Glutamatergic neuron (in vitro differentiated cells): ENCODE measurements around the gene MYBPHL. TPM values are rescaled to one million over a fixed set of nuclear protein-coding genes. Genes with fewer than 3 reads are reported as not detected.
A peak's percentile ranks its signal among the peaks of the same experiment; 100 is the strongest.

ENCODE experiments used
- DNase-seq: peaks from one replicate; pipeline ENCODE4 v3.0.0; 2022
- H3K27ac Mint-ChIP-seq: one replicate; pipeline ENCODE4 v1.8.0; 2020; ENCODE audit warnings: mild to moderate bottlenecking, mixed read lengths, inconsistent platforms; ENCODE audit not compliant: unreplicated experiment
- H3K27me3 Mint-ChIP-seq: one replicate; pipeline ENCODE4 v1.8.0; 2020; ENCODE audit warnings: mild to moderate bottlenecking, moderate library complexity, mixed read lengths, inconsistent platforms; ENCODE audit not compliant: unreplicated experiment
- H3K36me3 Mint-ChIP-seq: one replicate; pipeline ENCODE4 v1.8.0; 2020; ENCODE audit warnings: mild to moderate bottlenecking, mixed read lengths, inconsistent platforms; ENCODE audit not compliant: unreplicated experiment
- H3K4me1 Mint-ChIP-seq: one replicate; pipeline ENCODE4 v1.8.0; 2020; ENCODE audit warnings: mild to moderate bottlenecking, low read depth, mixed read lengths, inconsistent platforms; ENCODE audit not compliant: unreplicated experiment
- H3K4me3 Mint-ChIP-seq: one replicate; pipeline ENCODE4 v1.8.0; 2020; ENCODE audit warnings: mild to moderate bottlenecking, mixed read lengths, inconsistent platforms; ENCODE audit not compliant: unreplicated experiment
- H3K9me3 Mint-ChIP-seq: one replicate; pipeline ENCODE4 v1.8.0; 2020; ENCODE audit warnings: mild to moderate bottlenecking, moderate library complexity, mixed read lengths, inconsistent platforms; ENCODE audit not compliant: unreplicated experiment
- total RNA-seq: library from RNA; stranded (reverse); fragmentation: NEBNext Ultra II Directional; extraction: Animal tissue kit (Norgen Biotek cat#: 25700); gene quantifications from one replicate; pipeline ENCODE4 v1.2.1, GENCODE V29; 2021; ENCODE audit not compliant: unreplicated experiment
- TF ChIP-seq, protein P1 (sequence below): fragments of 200-600 bp; sonication (generic); IDR thresholded peaks from one replicate; pipeline ENCODE4 v1.5.0; 2021; ENCODE audit not compliant: partially characterized antibody, unreplicated experiment

MYBPHL gene
- total RNA-seq, 1 donor from 2014 or later = 0.64 TPM

- H3K36me3 Mint-ChIP-seq = no peaks in the 10 kb centered on the region
- H3K9me3 Mint-ChIP-seq = peaks cover 4% of the 10 kb centered on the region
- H3K27ac Mint-ChIP-seq = no peak overlapping the region
- no peak overlapping the region for H3K4me3 Mint-ChIP-seq
- TF ChIP-seq, protein P1, sequence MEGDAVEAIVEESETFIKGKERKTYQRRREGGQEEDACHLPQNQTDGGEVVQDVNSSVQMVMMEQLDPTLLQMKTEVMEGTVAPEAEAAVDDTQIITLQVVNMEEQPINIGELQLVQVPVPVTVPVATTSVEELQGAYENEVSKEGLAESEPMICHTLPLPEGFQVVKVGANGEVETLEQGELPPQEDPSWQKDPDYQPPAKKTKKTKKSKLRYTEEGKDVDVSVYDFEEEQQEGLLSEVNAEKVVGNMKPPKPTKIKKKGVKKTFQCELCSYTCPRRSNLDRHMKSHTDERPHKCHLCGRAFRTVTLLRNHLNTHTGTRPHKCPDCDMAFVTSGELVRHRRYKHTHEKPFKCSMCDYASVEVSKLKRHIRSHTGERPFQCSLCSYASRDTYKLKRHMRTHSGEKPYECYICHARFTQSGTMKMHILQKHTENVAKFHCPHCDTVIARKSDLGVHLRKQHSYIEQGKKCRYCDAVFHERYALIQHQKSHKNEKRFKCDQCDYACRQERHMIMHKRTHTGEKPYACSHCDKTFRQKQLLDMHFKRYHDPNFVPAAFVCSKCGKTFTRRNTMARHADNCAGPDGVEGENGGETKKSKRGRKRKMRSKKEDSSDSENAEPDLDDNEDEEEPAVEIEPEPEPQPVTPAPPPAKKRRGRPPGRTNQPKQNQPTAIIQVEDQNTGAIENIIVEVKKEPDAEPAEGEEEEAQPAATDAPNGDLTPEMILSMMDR = no peak
- H3K4me1 Mint-ChIP-seq = peaks cover 16% of the 10 kb centered on the region
- no peak for DNase-seq
- H3K27me3 Mint-ChIP-seq = peaks cover 1% of the 10 kb centered on the region
Measured at GRCh38 chr1:109262231-109263055, 44.4 kb downstream of the MYBPHL start.

DNA sequence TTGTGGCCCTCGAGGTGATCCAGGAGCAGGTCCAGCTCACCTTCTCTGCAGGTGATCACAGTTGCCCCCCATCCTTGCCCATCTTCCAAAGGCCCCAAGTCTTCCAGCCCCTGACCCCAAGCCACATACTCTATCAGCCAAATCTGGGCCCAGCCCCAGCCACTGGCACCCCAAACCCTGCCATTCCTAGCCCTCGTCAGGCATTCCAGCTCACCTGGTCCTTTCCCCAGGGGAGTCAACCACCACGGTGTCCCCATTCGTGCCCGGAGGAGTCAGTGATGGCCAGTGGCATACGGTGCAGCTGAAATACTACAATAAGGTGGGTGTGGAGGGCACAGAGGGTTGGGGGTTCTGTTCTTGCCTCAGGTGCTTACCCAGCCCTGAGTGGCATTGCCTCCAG, 45.2 kb downstream of the MYBPHL start:
- no peak overlapping the region for H3K27ac Mint-ChIP-seq
- H3K27me3 Mint-ChIP-seq = peaks cover 3% of the 10 kb centered on the region
- peaks cover 23% of the 10 kb centered on the region for H3K4me1 Mint-ChIP-seq
- DNase-seq = no peak
- no peak overlapping the region for H3K4me3 Mint-ChIP-seq
- H3K9me3 Mint-ChIP-seq = peaks cover 6% of the 10 kb centered on the region
- no peaks in the 10 kb centered on the region for H3K36me3 Mint-ChIP-seq
- TF ChIP-seq, protein P1 = no peak

GRCh38 chr1:109261006-109261405, 45.8 kb downstream of the MYBPHL start:
- TF ChIP-seq, protein P1 = no peak
- no peaks in the 10 kb centered on the region for H3K36me3 Mint-ChIP-seq

GRCh38 chr1:109259674-109260557, 46.9 kb downstream of the MYBPHL start:
- TF ChIP-seq, protein P1 = no peak
- Mint-ChIP-seq H3K36me3 (no peaks in the 10 kb centered on the region), H3K4me3 (peak overlapping the region; percentile 72), H3K9me3 (peaks cover 19% of the 10 kb centered on the region), H3K4me1 (peaks cover 39% of the 10 kb centered on the region), H3K27ac (peak overlapping the region; percentile 95), H3K27me3 (peaks cover 17% of the 10 kb centered on the region)
- no peak for DNase-seq

More at GRCh38 chr1:109261006-109261405, 45.8 kb downstream of the MYBPHL start:
- Mint-ChIP-seq H3K27ac (no peak overlapping the region), H3K27me3 (peaks cover 9% of the 10 kb centered on the region), H3K9me3 (peaks cover 9% of the 10 kb centered on the region), H3K4me3 (no peak overlapping the region), H3K4me1 (peaks cover 28% of the 10 kb centered on the region)
- DNase-seq = no peak
